Transverse colon (tissue), 4 donors: Measurements from ENCODE around the gene THBD. TPM values are rescaled to one million over a fixed set of nuclear protein-coding genes. Genes with fewer than 3 reads are reported as not detected.

Experiments
- DNase-seq: peaks from one replicate; pipeline ENCODE4 v3.0.0-alpha.2; 2019
- H3K27ac ChIP-seq, 4 donors: fragments of 200-600 bp; sonication (generic); 2 replicates each; pipeline ENCODE4 v1.5.1; 2016 to 2018; ENCODE audit warnings: inconsistent platforms in 4 of 4
- H3K27me3 ChIP-seq: fragments of 200-600 bp; sonication (generic); 2 replicates; pipeline ENCODE4 v1.5.1; 2017; ENCODE audit warnings: inconsistent platforms
- H3K36me3 ChIP-seq, 4 donors: fragments of 200-600 bp; sonication (generic); 2 replicates each; pipeline ENCODE4 v1.5.1; 2017 to 2019; ENCODE audit warnings: inconsistent platforms in 4 of 4
- H3K4me1 ChIP-seq, 4 donors: fragments of 200-600 bp; sonication (generic); 2 replicates each; pipeline ENCODE4 v1.5.1; 2017 to 2020; ENCODE audit warnings: inconsistent platforms in 4 of 4
- H3K4me3 ChIP-seq, 4 donors: fragments of 200-600 bp; sonication (generic); 1 replicate in 1 of 4; 2 replicates in 3 of 4; pipeline versions ENCODE4 v1.5.1 to v1.6.1; 2017 to 2019; ENCODE audit warnings: inconsistent platforms in 4 of 4
- H3K9me3 ChIP-seq, 2 donors: fragments of 200-600 bp; sonication (generic); 2 replicates each; pipeline ENCODE4 v1.5.1; 2017 to 2019; ENCODE audit warnings: inconsistent platforms in 2 of 2
- EP300 ChIP-seq: sonication (generic); formaldehyde crosslinking; IDR thresholded peaks from one replicate; pipeline ENCODE4 v1.6.1; 2017; ENCODE audit warnings: antibody characterized with exemption, low read depth
- POLR2A ChIP-seq: fragments of 450-650 bp; IDR thresholded peaks from one replicate; pipeline ENCODE4 v1.6.1; 2016; ENCODE audit warnings: antibody characterized with exemption, mild to moderate bottlenecking, moderate library complexity
- POLR2AphosphoS5 ChIP-seq, 3 donors: sonication (generic); formaldehyde crosslinking; IDR thresholded peaks; one replicate each; pipeline ENCODE4 v1.6.1; 2016; ENCODE audit warnings: antibody characterized with exemption in 3 of 3
- WGBS, 2 donors: methylation state at CpG; one replicate each; pipeline ENCODE4 v1.1.5; 2018; ENCODE audit warnings: low coverage in 1 of 2; 5-methylcytosine and 5-hydroxymethylcytosine counted together
- in situ Hi-C, 4 donors: fragments of 200-750 bp; cut with MboI; loops; one replicate each; pipeline versions ENCODE4 v1.15.0 to v1.15.1; 2017; ENCODE audit warnings: low sequenced_read_pairs in 3 of 4, low pct_ligation_motif_present in 1 of 4, low pct_unique_long_range_greater_than_20kb in 1 of 4
- intact Hi-C: fragments of 100-400 bp; cut with DNase I; formaldehyde crosslinking; loops from one replicate; pipeline ENCODE4 v1.15.1; 2023; ENCODE audit warnings: low total_unique reads
- total RNA-seq, 4 donors: library from RNA; depleted of rRNA; stranded (reverse); fragments of >200 nt; gene quantifications; one replicate each; pipeline ENCODE4 v1.1.0, GENCODE V29; 2016
- TF ChIP-seq, protein P1 (sequence below), 5 experiments: fragments of 200-600 bp in 3 of 5; fragments of 450-650 bp in 2 of 5; sonication (generic) in 3 of 5; IDR thresholded peaks; 1 replicate in 2 of 5; 2 replicates in 3 of 5; pipeline ENCODE4 v1.5.1; 2016 to 2017; ENCODE audit warnings: antibody characterized with exemption in 5 of 5, inconsistent platforms in 3 of 5, mild to moderate bottlenecking in 2 of 5, moderate library complexity in 1 of 5

THBD gene
- total RNA-seq, 4 donors from 2014 or later: 7.8 to 30.3 (median 18.6) TPM

- intact Hi-C loops (no loop called here), in situ Hi-C loops (no loop called here)
- Histone ChIP-seq H3K36me3 (no peaks in the 10 kb centered on the region), H3K9me3 (no peaks in the 10 kb centered on the region), H3K27me3 (no peaks in the 10 kb centered on the region), H3K27ac (no peak overlapping the region), H3K4me3 (no peak overlapping the region), H3K4me1 (no peaks in the 10 kb centered on the region)
- no peak for DNase-seq
- WGBS, 2 donors: 66% methylated on average over 2 of the region's 2 CpGs; no CpG with 5 or more reads in 1 of the 2 donors
- TF ChIP-seq EP300 (no peak), POLR2AphosphoS5 (IDR thresholded peaks at IDR 0.05) (no peak), POLR2A (no peak)
- TF ChIP-seq, protein P1, sequence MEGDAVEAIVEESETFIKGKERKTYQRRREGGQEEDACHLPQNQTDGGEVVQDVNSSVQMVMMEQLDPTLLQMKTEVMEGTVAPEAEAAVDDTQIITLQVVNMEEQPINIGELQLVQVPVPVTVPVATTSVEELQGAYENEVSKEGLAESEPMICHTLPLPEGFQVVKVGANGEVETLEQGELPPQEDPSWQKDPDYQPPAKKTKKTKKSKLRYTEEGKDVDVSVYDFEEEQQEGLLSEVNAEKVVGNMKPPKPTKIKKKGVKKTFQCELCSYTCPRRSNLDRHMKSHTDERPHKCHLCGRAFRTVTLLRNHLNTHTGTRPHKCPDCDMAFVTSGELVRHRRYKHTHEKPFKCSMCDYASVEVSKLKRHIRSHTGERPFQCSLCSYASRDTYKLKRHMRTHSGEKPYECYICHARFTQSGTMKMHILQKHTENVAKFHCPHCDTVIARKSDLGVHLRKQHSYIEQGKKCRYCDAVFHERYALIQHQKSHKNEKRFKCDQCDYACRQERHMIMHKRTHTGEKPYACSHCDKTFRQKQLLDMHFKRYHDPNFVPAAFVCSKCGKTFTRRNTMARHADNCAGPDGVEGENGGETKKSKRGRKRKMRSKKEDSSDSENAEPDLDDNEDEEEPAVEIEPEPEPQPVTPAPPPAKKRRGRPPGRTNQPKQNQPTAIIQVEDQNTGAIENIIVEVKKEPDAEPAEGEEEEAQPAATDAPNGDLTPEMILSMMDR (IDR thresholded peaks at IDR 0.05): no peak
These were observed 32.0 kb downstream of the THBD start for GRCh38 chr20:23017516-23017915.

DNA sequence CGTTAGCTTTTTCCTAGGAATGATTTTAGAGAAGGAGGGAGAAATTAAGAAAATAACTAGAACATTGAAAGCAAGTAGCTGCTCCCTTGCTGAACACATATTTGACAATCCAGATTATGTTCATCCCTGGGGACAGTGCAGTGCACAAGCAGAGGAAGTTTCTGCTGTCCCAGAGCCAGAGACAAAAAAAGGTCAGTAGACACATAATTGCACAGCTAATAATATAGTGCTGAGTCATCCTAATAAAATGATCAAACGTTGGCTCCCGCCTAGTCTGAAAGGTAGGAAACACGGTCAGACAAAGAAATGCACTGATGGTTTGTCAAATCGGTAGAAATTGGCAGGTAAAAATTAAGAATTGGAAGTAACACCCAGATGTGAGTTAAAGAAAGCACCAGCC lies 36.0 kb downstream of the THBD start:
- TF ChIP-seq EP300 (no peak), POLR2A (no peak), POLR2AphosphoS5 (IDR thresholded peaks at IDR 0.05) (no peak)
- TF ChIP-seq, protein P1 (IDR thresholded peaks at IDR 0.05): no peak
- H3K27ac ChIP-seq: no peak overlapping the region
- no peaks in the 10 kb centered on the region for H3K36me3 ChIP-seq
- in situ Hi-C loops (no loop called here), intact Hi-C loops (no loop called here)
- H3K9me3 ChIP-seq: no peaks in the 10 kb centered on the region
- no peaks in the 10 kb centered on the region for H3K4me1 ChIP-seq
- WGBS, 2 donors: 51 to 62% methylated on average over 5 of the region's 5 CpGs
- no peak for DNase-seq
- no peak overlapping the region for H3K4me3 ChIP-seq
- H3K27me3 ChIP-seq: no peaks in the 10 kb centered on the region

- WGBS, 2 donors: 71 to 82% methylated on average over 3 to 11 of the region's 11 CpGs
- H3K9me3 ChIP-seq: no peaks in the 10 kb centered on the region
- H3K4me3 ChIP-seq: no peak overlapping the region
- in situ Hi-C loops (no loop called here), intact Hi-C loops (no loop called here)
- no peaks in the 10 kb centered on the region for H3K27me3 ChIP-seq
- H3K36me3 ChIP-seq: no peaks in the 10 kb centered on the region
- TF ChIP-seq, protein P1 (IDR thresholded peaks at IDR 0.05): no peak
- TF ChIP-seq POLR2AphosphoS5 (IDR thresholded peaks at IDR 0.05) (no peak), EP300 (no peak), POLR2A (no peak)
- no peak for DNase-seq
- no peaks in the 10 kb centered on the region for H3K4me1 ChIP-seq
- H3K27ac ChIP-seq: no peak overlapping the region
These were observed 38.3 kb downstream of the THBD start for GRCh38 chr20:23011008-23011721.

GRCh38 chr20:23010096-23010495 lies 39.4 kb downstream of the THBD start:
- no peak for DNase-seq
- Histone ChIP-seq H3K36me3 (no peaks in the 10 kb centered on the region), H3K27me3 (no peaks in the 10 kb centered on the region), H3K4me1 (no peaks in the 10 kb centered on the region), H3K27ac (no peak overlapping the region), H3K9me3 (no peaks in the 10 kb centered on the region), H3K4me3 (no peak overlapping the region)
- intact Hi-C loops: no loop called here
- TF ChIP-seq POLR2A (no peak), EP300 (no peak), POLR2AphosphoS5 (IDR thresholded peaks at IDR 0.05) (no peak)
- TF ChIP-seq, protein P1 (IDR thresholded peaks at IDR 0.05): no peak
- in situ Hi-C loops: no loop called here
- 78 to 82% methylated on average over 3 to 5 of the region's 5 CpGs for WGBS, 2 donors
